Measurements from ENCODE around the gene ADAM15. TPM values are rescaled to one million over a fixed set of nuclear protein-coding genes. Genes with fewer than 3 reads are reported as not detected.

ADAM15 gene
- total RNA-seq, 1 donor from 2014 or later = 7.6 TPM

GRCh38 chr1:155064111-155064831 lies 13.2 kb downstream of the ADAM15 start:
- TF ChIP-seq CTCF (IDR thresholded peaks at IDR 0.05; ENCODE audit: partially characterized antibody, unreplicated experiment) = no peak
- H3K36me3 Mint-ChIP-seq (ENCODE audit: unreplicated experiment) = peaks cover 5% of the 10 kb centered on the region
- no peak for DNase-seq

GRCh38 chr1:155064832-155065429 lies 13.8 kb downstream of the ADAM15 start:
- peaks cover 17% of the 10 kb centered on the region for H3K4me1 Mint-ChIP-seq (ENCODE audit: low read depth, unreplicated experiment)
- peaks cover 6% of the 10 kb centered on the region for H3K27me3 Mint-ChIP-seq (ENCODE audit: unreplicated experiment)
- DNase-seq = no peak
- peak overlapping the region; percentile 99 for H3K4me3 Mint-ChIP-seq (ENCODE audit: unreplicated experiment)
- H3K27ac Mint-ChIP-seq (ENCODE audit: unreplicated experiment) = no peak overlapping the region
- H3K9me3 Mint-ChIP-seq (ENCODE audit: unreplicated experiment) = peaks cover 5% of the 10 kb centered on the region
- H3K36me3 Mint-ChIP-seq (ENCODE audit: unreplicated experiment) = peaks cover 5% of the 10 kb centered on the region
- TF ChIP-seq CTCF (IDR thresholded peaks at IDR 0.05; ENCODE audit: partially characterized antibody, unreplicated experiment) = no peak

More at GRCh38 chr1:155064111-155064831, 13.2 kb downstream of the ADAM15 start:
- peak overlapping the region; percentile 74 for H3K27ac Mint-ChIP-seq (ENCODE audit: unreplicated experiment)
- H3K4me1 Mint-ChIP-seq (ENCODE audit: low read depth, unreplicated experiment) = peaks cover 17% of the 10 kb centered on the region
- peaks cover 5% of the 10 kb centered on the region for H3K9me3 Mint-ChIP-seq (ENCODE audit: unreplicated experiment)
- H3K27me3 Mint-ChIP-seq (ENCODE audit: unreplicated experiment) = peaks cover 6% of the 10 kb centered on the region
- H3K4me3 Mint-ChIP-seq (ENCODE audit: unreplicated experiment) = peak overlapping the region; percentile 99

GRCh38 chr1:155066777-155067176 lies 15.7 kb downstream of the ADAM15 start:
- no peak for DNase-seq
- Mint-ChIP-seq H3K9me3 (ENCODE audit: unreplicated experiment) (peaks cover 9% of the 10 kb centered on the region), H3K4me3 (ENCODE audit: unreplicated experiment) (no peak overlapping the region), H3K36me3 (ENCODE audit: unreplicated experiment) (peaks cover 5% of the 10 kb centered on the region), H3K27ac (ENCODE audit: unreplicated experiment) (peak overlapping the region; percentile 17), H3K27me3 (ENCODE audit: unreplicated experiment) (peaks cover 14% of the 10 kb centered on the region), H3K4me1 (ENCODE audit: low read depth, unreplicated experiment) (peaks cover 22% of the 10 kb centered on the region)
- no peak for TF ChIP-seq CTCF (IDR thresholded peaks at IDR 0.05; ENCODE audit: partially characterized antibody, unreplicated experiment)

- peaks cover 16% of the 10 kb centered on the region for H3K27me3 Mint-ChIP-seq (ENCODE audit: unreplicated experiment)
- H3K4me3 Mint-ChIP-seq (ENCODE audit: unreplicated experiment) = peak overlapping the region; percentile 76
These were observed 17.5 kb downstream of the ADAM15 start for GRCh38 chr1:155068599-155068998.

More at GRCh38 chr1:155068599-155068998, 17.5 kb downstream of the ADAM15 start:
- Mint-ChIP-seq H3K27ac (ENCODE audit: unreplicated experiment) (no peak overlapping the region), H3K4me1 (ENCODE audit: low read depth, unreplicated experiment) (peaks cover 28% of the 10 kb centered on the region), H3K36me3 (ENCODE audit: unreplicated experiment) (peaks cover 5% of the 10 kb centered on the region), H3K9me3 (ENCODE audit: unreplicated experiment) (peaks cover 9% of the 10 kb centered on the region)
- TF ChIP-seq CTCF (IDR thresholded peaks at IDR 0.05; ENCODE audit: partially characterized antibody, unreplicated experiment) = no peak
- DNase-seq = no peak
